HG02973 (cell line): ENCODE results near the gene HEXIM1.
"Not testable (repeated sequence)": the region's sequence is repeated elsewhere in the genome, so short reads cannot be mapped to it uniquely, and the experiment has no call there.

Source experiments
- ATAC-seq: cut with Tn5 transposase; IDR thresholded peaks from one replicate; pipeline ENCODE4 v1.9.1; 2021; ENCODE audit warnings: moderate library complexity; ENCODE audit not compliant: unreplicated experiment

The HEXIM1 gene

DNA sequence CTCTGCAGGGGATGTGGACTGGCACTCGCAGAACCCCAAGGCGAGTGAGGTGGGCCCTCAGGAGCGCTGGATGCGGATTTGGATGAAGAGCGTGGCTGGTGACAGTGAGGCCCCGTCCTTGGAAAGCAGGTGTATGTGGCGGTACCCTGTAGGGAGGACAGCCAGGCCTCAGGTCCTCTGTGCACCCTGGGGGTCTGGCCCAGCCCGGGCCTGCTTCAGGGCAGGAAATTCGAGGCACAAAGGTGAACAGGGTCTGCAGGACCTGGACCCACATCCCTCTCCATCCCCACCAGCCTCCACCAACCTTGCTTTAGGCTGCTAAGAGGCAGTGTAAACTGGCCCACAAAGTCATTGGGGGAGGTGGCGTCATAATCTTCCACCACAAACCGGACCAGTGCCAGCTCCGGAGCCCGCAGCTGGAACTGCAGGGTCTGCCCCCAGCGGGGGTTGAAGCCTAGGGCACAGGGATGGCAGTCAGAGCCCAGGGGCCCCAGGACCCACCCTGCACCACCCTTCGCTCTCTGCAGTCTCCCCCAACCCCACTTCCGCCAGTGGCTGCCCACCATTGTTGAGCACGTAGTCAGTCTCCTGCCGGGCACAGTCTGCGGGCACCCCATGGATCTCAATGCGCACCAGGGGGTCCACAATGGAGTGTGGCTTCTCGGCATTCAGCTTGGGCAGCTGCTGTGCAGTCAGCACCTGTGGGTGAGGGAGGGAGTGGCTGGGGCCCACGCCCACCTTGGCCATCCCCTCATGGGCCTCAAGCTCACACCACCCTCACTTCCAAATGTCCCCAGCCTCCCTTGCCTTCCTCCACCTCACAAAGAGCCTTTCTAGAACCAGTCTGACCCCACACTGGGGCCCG, 35.5 kb upstream of the HEXIM1 start:
- no peak for ATAC-seq

DNA sequence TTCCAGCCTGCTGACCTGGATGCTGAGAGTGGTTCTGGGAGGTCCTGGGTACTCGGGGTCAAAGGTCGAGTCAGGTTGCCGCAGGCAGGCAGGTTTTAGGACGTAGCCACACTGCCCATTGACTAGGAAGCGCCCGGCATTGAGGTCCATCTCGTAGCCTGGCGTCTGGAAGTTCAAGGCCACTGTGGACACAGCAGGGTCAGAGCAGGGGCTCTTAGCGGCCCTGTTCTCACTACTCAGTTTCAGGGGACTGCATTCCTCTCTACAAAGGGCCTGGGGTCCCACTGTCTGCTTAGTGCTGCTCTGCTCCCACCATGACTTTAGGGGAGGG, 34.9 kb upstream of the HEXIM1 start:
- ATAC-seq, result no peak

DNA sequence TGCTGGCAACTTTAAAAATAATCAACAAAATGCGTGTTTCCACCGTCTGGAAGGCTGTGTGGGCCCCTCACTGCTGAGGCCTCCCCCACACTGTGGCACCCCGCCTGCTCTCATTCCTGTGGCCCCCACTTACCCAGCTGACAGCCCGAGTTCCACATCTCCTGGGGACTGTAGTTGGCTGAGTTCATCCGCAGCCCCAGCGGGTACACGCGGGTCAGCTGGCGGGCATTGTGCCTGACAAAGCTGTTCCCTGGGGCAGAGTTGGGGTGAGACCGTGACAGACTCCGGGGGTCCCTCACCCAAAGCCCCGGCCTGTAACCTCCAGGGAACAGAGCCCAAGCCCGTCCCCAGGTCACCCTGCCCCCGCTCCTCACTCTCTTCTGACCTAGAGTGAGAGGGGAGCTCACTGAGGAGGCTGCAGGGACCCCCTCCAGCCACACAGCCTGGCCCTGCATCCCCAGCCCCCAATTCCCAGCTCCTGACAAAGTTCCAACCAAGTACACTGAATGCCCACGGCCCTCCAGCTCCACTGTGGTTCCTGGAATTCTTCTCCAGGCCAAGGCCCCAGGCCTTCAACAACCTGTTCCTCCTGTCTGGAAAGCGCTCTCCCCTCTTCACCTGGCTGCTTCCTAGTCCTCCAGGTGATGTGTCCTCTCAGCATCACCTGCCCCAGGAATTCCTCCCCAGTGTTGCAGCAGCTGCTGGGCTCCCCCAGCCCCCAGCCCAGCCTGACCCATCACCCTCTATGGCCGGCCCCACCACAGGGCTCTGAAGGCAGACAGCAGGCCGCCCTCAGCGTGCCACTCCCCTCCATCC, 34.0 kb upstream of the HEXIM1 start:
- no peak for ATAC-seq

DNA sequence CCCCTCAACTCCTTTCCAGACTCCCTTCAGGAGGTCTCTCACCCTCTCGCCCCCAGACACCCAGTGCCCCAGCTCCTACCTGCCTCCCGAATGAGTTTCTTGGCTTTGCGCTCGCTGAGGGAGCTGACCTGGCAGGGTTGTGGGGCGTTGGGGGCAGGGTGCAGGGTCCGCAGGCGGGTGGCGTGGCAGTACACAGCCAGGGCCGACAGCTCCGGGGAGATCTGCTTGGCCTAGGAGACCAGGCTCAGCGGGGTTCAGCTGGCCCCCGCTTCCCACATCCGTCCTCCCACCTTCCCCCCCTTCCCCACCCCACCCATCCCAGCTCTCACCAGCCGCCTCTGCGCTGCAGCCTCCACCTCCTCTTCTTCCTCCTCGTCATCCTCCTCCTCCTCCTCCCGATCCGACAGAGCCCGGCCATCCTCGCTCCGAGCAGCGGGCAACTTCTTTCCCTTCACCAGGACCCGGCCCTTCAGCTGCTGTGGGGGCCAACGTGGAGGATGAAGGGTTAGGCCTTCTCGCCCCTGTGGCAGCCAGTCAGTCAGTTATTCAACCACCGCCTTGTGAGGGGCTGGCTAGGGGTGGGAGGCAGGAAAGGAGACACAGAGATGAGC, 33.2 kb upstream of the HEXIM1 start:
- no peak for ATAC-seq

- ATAC-seq, result no peak
These were observed 32.4 kb upstream of the HEXIM1 start for GRCh38 chr17:45115871-45116270.

- ATAC-seq, result no peak
These were observed 31.8 kb upstream of the HEXIM1 start for GRCh38 chr17:45116434-45117016.

DNA sequence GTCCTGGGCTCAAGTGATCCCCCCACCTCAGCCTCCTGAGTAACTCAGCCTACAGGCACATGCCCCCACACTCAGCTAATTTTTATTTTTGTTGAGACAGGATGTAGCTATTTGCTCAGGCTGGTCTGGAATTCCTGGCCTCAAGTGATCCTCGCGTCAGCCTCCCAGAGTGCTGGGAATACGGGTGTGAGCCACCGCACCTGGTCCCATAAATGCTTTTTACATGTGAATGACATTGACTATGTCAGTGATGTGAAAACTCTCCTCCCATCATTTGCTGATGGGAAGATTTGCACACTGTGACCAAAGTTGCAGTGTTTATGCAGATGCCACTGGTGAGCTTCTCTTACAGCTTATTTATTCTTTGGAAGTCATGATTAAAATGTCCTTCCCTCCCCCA, 30.9 kb upstream of the HEXIM1 start:
- ATAC-seq, result no peak

GRCh38 chr17:45117848-45118646, 30.2 kb upstream of the HEXIM1 start:
- ATAC-seq, result no peak

GRCh38 chr17:45118691-45119090, 29.6 kb upstream of the HEXIM1 start:
- no peak for ATAC-seq

DNA sequence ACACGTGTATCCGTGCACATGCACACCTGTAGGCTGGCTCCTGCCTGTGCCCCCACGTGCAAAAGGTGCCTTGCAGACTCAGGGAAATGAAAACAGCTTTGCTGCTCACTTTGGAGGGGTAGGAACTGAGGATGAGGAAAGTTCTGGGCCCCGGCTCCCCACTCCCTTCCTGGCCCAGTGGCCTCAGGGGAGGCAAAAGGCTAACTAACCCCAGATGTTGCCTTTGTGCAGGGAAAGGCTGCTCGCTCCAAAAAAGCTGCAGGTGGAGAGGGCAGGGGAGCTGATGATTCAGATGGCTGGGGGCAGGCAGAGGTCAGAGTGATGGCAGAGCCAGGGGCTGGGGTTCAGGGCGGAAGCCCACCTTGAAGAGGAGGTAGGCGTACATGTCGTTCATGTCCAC, 28.3 kb upstream of the HEXIM1 start:
- no peak for ATAC-seq

DNA sequence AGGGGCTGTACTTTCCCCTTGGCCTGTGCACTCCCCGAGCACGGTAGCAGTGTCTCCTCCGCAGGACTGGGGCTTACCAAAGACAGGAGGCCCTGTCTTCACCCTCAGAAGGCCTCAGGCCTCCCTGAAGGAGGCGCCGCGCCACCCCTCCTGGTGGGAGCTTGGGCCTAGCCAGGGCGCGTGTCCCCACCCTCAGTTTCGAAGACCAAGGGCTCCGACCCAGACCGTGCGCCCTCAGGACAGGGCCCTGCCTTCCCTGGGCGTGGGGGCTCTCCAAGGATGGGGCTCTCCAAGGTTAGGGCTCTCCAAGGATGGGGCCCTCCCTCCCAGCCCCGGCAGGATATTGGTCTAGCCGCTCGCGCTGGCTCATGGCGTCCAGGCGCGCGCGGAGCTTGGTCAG, 27.7 kb upstream of the HEXIM1 start:
- ATAC-seq, result no peak

DNA sequence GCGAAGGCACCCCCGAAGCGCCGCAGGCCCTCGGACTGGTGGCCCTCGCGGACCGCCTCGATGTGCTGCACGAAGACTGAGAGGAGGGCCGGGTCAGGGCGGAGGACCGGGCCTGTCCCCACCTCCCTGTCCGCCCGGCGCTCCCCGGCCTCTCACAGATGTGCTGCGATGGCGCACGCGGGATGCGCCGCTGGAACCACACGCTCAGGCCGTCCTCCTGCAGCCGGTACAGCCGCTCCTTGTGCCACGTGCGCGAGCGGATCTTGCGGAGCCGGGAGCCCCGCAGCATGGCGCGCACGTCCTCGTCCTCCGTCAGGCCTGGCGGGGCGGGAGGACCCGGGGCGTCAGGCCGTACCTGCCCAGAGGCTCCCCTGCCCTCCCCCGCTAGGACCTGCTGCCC, 27.2 kb upstream of the HEXIM1 start:
- no peak for ATAC-seq

- no peak for ATAC-seq
These were observed 25.1 kb upstream of the HEXIM1 start for GRCh38 chr17:45123076-45123770.

DNA sequence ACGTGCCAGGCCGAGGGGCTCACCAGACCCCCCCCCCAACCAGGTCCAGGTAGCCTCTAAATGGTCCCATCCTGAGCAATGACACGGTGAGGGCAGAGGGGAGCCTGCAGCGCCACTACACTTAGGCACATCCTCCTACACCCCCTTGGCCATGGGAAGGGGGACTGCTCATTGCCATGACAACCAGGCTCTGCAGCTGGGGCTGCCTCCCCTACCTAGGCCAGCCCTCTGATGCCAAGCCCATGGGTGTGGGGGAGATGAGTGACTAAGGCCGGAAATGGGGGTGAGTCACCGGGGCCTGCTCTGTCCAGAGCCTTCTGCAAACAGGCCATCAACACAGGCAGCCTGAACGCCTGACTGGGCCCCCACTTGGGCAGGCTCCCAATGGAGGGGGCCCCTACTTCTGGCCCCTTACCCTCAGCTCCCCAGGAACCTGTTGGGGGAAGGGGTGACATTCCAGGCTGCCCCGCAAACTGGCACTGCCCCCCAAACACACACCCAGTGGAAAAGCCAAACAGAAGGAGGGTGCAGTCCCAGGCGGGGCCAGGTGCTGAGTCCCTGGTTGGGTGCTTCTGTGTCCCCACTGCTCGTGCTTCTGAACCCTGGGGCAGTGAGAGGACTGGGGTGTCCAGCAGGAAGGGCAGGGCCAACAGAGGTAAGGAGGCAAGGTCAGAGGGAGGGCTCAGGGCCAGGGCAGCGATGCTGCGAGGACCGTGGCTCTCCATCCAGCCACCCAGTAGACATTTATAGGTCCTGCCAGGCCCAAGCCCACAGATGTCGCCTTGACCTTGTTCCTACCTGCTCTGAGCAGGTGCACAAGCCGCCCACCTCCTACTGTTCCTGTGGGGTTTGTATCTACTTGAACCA, 24.1 kb upstream of the HEXIM1 start:
- ATAC-seq, result no peak

DNA sequence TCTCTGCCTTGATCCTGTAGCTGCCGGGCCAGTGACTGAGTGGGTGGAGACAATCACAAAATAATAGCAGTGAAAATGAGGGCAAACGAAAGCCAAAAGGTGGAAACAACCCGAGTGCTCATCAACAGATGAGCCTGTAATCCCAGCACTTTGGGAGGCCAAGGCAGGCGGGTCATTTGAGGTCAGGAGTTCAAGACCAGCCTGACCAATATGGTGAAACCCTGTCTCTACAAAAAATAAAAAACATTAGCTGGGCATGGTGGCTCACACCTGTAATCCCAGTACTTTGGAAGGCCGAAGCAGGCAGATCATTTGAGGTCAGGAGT, 23.5 kb upstream of the HEXIM1 start:
- ATAC-seq, result not testable (repeated sequence)

DNA sequence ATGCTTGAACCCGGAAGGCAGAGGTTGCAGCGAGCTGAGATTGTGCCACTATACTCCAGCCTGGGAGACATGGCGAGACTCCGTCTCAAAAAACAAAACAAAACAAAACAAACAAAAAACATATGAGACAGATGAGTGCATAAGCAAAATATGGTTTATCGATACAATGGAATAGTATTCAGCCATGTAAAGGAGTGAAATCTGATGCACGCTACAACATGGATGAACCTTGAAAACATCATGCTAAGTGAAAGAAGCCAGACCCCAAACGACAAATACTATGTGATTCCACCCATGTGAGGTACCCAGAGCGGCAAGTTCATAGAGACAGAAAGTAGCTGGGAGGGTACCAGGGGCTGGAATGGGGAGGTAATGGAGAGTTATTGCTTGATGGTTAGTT, 22.8 kb upstream of the HEXIM1 start:
- no peak for ATAC-seq

GRCh38 chr17:45127207-45127547, 21.1 kb upstream of the HEXIM1 start:
- no peak for ATAC-seq

DNA sequence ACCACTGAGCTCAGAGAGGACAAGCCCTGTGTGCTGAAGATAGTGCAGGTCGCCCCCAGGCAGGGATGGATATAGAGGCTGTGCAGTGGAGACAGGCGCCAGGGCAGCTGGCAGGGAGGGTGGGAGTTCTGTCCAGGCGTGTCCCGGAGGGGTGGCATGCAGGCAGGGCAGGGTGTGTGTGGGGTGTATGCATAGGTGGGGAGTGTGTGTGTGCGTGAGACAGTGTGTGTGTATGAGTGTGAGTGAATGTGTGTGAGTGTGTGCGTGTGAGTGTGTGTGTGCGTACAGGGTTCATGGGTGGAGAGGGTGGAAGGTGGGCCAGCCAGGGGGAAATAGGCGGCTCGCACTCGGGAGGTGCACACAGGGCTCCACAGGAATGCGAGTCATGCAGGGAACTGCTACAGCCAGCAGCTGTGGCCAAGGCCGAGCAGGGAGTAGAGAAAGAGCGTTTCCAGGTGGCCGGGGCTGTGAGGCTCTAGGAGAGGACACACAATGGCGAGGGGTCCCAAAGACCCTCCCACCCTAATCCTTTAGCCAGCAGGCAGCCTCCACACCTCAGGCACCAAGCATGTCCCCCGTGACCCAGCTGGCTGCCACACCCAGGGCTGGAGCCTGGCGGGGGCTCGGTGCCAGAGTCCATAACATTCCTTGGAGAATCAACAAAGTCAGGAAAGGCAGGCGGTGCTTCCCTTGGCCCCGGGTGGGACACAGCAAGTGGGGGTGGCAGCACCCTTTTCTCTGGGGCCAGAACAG, 20.6 kb upstream of the HEXIM1 start:
- ATAC-seq, result no peak

DNA sequence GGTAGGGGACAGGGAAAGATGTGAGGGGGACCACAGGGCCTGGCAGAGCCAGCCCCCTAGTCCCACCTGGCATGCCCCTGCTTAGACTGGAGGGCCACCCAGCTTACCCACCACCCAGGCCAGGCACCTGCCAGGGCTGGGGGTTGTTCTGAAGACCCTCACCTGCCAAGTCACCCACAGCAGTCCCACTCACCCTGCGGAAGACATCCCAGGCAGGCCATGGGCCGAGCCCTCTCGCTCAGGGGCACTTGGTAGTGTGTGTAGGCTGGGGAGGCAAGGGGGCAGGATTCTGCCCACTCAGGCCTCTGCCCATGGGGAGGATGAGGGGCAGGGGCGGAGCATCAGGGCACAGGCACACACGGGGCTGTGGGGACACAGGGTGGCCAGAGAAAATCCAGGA, 19.9 kb upstream of the HEXIM1 start:
- no peak for ATAC-seq
